Measurements from ENCODE around the gene KANTR.

Gene KANTR, protein sequence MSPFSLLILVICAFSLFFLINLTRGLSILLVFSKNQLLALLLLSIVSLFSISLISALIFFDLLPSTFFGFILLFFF

DNA sequence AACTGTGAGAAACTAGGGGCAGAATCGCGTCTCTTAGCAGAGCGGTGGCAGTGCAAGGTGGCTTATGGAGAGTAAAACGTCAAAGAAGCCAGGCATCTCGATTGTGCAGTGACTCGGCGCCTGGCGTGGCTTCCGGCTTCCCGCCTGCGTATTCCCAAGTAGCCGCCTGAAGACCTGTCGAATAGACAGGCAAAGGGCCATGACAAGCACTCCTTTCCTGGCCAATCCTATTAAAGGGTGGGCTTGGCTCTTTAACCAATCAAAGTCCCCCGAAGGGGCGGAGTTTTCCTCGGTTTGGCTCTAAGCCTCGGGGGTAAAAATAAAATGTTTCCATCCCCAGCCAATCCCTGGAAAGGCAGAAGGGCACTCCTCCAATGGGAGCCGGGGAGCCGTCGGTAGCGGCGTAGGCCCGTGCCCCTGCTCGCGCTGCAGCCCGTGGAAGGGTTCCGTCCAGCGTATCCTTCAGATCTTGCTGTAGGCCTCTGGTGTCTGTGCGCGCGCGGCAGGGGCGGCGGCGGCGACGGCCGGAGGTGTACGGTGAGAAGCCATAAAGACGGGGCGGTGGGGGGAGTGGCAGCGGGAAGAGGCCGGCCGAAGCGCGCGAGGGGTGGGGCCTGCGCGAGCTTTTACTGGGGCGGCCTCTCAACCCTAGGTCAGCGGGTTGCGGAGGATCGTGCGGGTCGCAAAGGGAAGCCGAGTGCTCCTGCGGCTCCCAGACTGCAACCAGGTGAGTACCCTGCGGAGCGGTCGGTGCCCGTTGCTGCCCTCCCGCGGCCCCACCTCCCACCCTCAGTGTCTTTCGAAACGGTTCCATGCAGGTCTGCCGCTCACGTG, at the start of gene KANTR:
Gene KANTR, plus strand, starts transcription at position 395 of the 834 bp plus-strand sequence. CDS start 30,131 bp downstream, outside the sequence.
- H3K27ac Mint-ChIP-seq, result peak within 1 kb of the TSS; percentile 88
- H3K9me3 Mint-ChIP-seq, result no peaks in the 10 kb centered on the region
- no peaks in the 10 kb centered on the region for H3K27me3 Mint-ChIP-seq
- DNase-seq (peak; percentile 73), ATAC-seq (peak; percentile 84)
- H3K4me3 Mint-ChIP-seq, result peak within 1 kb of the TSS; percentile 88
- peaks cover 21% of the 10 kb centered on the region for H3K4me1 Mint-ChIP-seq
- no peaks in the 10 kb centered on the region for H3K36me3 Mint-ChIP-seq (ENCODE audit: low read depth)

DNA sequence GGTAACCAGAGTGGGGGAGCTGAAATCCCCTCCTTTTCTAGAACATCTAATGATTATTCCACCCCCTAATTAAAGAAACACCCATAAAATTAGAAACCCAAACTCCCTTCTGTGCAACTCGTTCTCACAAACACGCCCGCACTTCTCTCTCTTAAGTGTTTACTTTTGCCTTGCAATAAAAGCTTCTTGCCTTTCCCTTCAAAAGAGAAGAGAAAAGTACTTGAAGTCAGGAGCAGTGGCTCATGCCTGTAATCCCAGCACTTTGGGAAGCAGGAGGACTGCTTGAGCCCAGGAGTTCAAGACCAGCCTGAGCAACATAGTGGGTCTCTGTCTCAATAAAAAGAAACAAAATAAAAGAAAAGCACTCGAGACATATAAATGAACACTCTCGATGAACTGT, 48.9 kb upstream of the KANTR start:
- Mint-ChIP-seq H3K27ac (no peak overlapping the region), H3K36me3 (ENCODE audit: low read depth) (no peaks in the 10 kb centered on the region), H3K4me3 (no peak overlapping the region), H3K27me3 (peaks cover 3% of the 10 kb centered on the region), H3K9me3 (no peaks in the 10 kb centered on the region), H3K4me1 (peaks cover 2% of the 10 kb centered on the region)
- no peak for ATAC-seq
- DNase-seq, result no peak

DNA sequence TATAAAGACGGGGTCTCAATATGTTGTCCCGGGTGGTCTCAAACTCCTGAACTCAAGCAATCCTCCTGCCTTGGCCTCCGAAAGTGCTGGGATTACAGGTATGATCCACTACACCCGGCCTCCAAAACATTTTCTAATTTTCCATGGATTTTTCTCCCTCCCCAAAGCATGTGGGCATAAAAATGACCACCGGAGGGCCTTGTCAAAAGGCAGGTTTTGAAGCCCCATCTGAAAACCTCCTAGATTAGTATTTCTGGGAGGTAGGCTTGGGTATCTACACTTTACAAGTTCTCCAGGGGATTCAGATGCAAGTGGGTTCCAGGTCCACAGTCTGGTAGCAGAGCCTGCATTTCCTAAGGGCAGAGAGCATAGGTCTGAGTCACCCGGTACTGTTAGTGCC, 46.7 kb upstream of the KANTR start:
- no peak overlapping the region for H3K4me3 Mint-ChIP-seq
- H3K4me1 Mint-ChIP-seq, result peaks cover 3% of the 10 kb centered on the region
- peaks cover 3% of the 10 kb centered on the region for H3K27me3 Mint-ChIP-seq
- no peaks in the 10 kb centered on the region for H3K9me3 Mint-ChIP-seq
- no peak overlapping the region for H3K27ac Mint-ChIP-seq
- no peaks in the 10 kb centered on the region for H3K36me3 Mint-ChIP-seq (ENCODE audit: low read depth)
- ATAC-seq (no peak), DNase-seq (no peak)

- Mint-ChIP-seq H3K9me3 (no peaks in the 10 kb centered on the region), H3K27me3 (peaks cover 3% of the 10 kb centered on the region), H3K4me3 (peak within 1 kb of the TSS; percentile 26), H3K27ac (no peak within 1 kb of the TSS), H3K36me3 (ENCODE audit: low read depth) (no peaks in the 10 kb centered on the region), H3K4me1 (peaks cover 3% of the 10 kb centered on the region)
- ATAC-seq (peak; percentile 15), DNase-seq (no peak)
Measured at GRCh38 chrX:53048169-53049126, 45.5 kb upstream of the KANTR start, which contains the start of gene GPR173. GPR173 (plus strand) TSS chrX:53048789; CDS start chrX:53076622, 27,833 bp downstream.

- no peak overlapping the region for H3K27ac Mint-ChIP-seq
- ATAC-seq, result no peak
- peaks cover 3% of the 10 kb centered on the region for H3K27me3 Mint-ChIP-seq
- no peak for DNase-seq
- no peaks in the 10 kb centered on the region for H3K9me3 Mint-ChIP-seq
- no peak overlapping the region for H3K4me3 Mint-ChIP-seq
- H3K36me3 Mint-ChIP-seq (ENCODE audit: low read depth), result no peaks in the 10 kb centered on the region
- H3K4me1 Mint-ChIP-seq, result peaks cover 6% of the 10 kb centered on the region
Measured at GRCh38 chrX:53049127-53049517, 44.8 kb upstream of the KANTR start.

GRCh38 chrX:53050841-53051240, 43.1 kb upstream of the KANTR start:
- Mint-ChIP-seq H3K4me1 (peaks cover 6% of the 10 kb centered on the region), H3K27me3 (peaks cover 3% of the 10 kb centered on the region), H3K4me3 (no peak overlapping the region), H3K36me3 (ENCODE audit: low read depth) (no peaks in the 10 kb centered on the region), H3K27ac (no peak overlapping the region), H3K9me3 (no peaks in the 10 kb centered on the region)
- DNase-seq (no peak), ATAC-seq (no peak)

DNA sequence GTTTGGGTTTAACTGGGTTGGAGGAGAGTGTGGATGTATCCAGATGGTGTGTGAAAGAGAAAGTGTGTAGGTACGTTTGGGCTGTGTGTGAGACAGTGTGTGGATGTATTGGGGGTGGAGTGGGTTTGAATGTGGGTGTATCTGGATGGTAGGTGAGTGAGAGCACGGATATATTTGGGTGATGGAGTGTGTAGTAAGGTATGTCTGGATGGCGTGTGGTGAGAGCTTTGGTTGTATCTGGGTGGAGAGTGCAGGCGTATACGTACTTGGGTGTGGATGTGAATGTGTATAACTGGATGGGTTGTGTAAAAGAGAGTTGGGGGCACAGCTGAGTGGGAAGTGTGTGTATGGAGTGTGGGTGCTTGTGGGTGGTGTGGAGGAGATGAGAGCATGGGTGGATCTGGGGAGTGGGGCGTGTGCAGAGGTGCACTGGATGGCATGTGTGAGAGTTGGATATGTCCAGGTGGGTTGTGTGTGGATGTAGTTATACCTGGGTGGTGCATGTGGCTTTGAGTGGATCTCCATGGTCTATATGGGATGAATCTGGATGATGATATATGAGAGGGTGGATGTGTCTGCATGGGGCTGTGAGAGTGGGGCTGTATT, 38.6 kb upstream of the KANTR start:
- Mint-ChIP-seq H3K4me1 (peaks cover 4% of the 10 kb centered on the region), H3K27me3 (peaks cover 2% of the 10 kb centered on the region), H3K9me3 (no peaks in the 10 kb centered on the region), H3K4me3 (no peak overlapping the region), H3K36me3 (ENCODE audit: low read depth) (no peaks in the 10 kb centered on the region), H3K27ac (no peak overlapping the region)
- no peak for DNase-seq
- no peak for ATAC-seq

- no peak overlapping the region for H3K27ac Mint-ChIP-seq
- H3K36me3 Mint-ChIP-seq (ENCODE audit: low read depth), result no peaks in the 10 kb centered on the region
- H3K9me3 Mint-ChIP-seq, result no peaks in the 10 kb centered on the region
- peaks cover 3% of the 10 kb centered on the region for H3K4me1 Mint-ChIP-seq
- ATAC-seq (peak; percentile 20), DNase-seq (no peak)
- peaks cover 2% of the 10 kb centered on the region for H3K27me3 Mint-ChIP-seq
- H3K4me3 Mint-ChIP-seq, result no peak overlapping the region
Measured at GRCh38 chrX:53056292-53056691, 37.6 kb upstream of the KANTR start.

GRCh38 chrX:53065104-53065503, 28.8 kb upstream of the KANTR start:
- Mint-ChIP-seq H3K36me3 (ENCODE audit: low read depth) (no peaks in the 10 kb centered on the region), H3K27me3 (no peaks in the 10 kb centered on the region), H3K9me3 (no peaks in the 10 kb centered on the region), H3K4me3 (no peak overlapping the region), H3K4me1 (no peaks in the 10 kb centered on the region), H3K27ac (no peak overlapping the region)
- DNase-seq (no peak), ATAC-seq (no peak)

- peaks cover 20% of the 10 kb centered on the region for H3K4me1 Mint-ChIP-seq
- H3K9me3 Mint-ChIP-seq, result no peaks in the 10 kb centered on the region
- H3K4me3 Mint-ChIP-seq, result peak overlapping the region; percentile 87
- no peaks in the 10 kb centered on the region for H3K27me3 Mint-ChIP-seq
- H3K27ac Mint-ChIP-seq, result no peak overlapping the region
- ATAC-seq (no peak), DNase-seq (no peak)
- H3K36me3 Mint-ChIP-seq (ENCODE audit: low read depth), result no peaks in the 10 kb centered on the region
Measured at GRCh38 chrX:53071064-53071463, 22.9 kb upstream of the KANTR start.

DNA sequence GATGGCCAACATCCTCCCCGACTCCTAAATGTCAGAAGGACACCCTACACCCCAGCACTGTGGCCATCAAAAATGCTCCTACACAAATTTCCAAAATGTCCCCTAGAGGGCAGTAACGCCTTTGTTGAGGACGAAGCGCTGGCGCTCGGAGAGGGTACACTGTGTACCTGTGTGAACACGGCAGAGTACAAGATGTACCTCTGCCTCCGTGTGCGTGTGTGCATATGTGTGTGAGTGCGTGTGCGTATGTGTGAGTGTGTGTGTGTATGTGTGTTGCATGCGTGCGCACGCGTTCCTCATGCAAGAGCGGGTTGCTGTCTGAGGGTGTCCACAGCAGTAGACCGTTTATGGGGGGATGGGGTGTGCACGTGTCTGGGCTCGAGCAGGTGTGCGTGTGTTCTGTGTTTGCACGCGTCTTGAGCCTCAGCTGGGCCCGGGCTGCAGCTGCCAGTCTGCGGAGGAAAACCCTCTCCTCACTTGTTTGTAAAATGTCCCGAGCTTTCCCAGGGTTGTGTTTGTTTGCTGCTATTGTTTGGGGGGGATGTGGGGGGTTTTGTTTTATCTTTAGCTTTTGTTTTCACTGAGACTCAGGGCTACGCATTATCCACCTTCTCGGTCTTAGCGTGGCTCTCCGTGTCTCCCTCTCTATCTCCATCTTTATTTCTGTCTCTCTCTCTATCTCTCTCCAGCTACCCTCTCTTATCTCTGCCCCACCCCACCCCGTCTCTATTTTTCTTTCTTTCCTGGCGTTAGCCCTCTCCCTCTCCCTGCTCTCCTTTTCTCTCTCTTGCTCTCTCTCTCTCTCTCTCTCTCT, 22.1 kb upstream of the KANTR start:
- Mint-ChIP-seq H3K27ac (peak overlapping the region; percentile 85), H3K9me3 (no peaks in the 10 kb centered on the region), H3K4me1 (peaks cover 20% of the 10 kb centered on the region), H3K36me3 (ENCODE audit: low read depth) (no peaks in the 10 kb centered on the region), H3K4me3 (peak overlapping the region; percentile 87), H3K27me3 (no peaks in the 10 kb centered on the region)
- DNase-seq (peak; percentile 55), ATAC-seq (peak; percentile 90)

DNA sequence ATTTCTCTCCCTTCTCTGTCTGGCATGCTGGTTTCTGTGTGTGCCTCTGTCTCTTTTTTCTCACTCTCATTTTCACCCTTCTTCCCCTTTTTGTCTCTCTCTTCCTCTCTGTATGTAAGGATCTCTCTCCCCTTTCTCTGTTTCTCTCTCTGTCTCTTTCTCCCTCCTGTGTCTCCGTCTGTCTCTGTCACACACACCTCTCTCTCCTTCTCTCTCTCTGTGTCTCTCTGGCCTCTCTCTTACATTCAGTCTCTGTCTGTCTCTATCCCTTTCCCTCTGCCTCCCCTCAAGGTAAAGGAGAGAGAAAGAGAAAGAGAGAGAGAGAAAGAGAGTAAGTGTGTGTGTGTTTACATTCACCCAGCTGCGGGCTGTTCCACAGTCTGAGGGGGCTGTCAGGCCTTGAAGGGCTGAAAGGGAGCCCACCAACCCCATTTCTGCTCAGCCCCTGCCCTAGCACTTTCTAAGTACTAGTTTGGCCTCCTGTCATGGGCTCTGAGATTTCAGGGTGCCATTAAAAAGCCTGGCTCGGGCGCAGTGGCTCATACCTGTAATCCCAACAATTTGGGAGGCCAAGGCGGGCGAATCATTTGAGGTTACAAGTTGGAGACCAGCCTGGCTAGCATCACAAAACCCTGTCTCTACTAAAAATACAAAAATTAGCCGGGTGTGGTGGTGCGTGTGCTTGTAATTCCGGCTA, 21.4 kb upstream of the KANTR start:
- H3K9me3 Mint-ChIP-seq, result no peaks in the 10 kb centered on the region
- ATAC-seq (no peak), DNase-seq (no peak)
- H3K27me3 Mint-ChIP-seq, result no peaks in the 10 kb centered on the region
- peak overlapping the region; percentile 87 for H3K4me3 Mint-ChIP-seq
- H3K27ac Mint-ChIP-seq, result peak overlapping the region; percentile 85
- peaks cover 20% of the 10 kb centered on the region for H3K4me1 Mint-ChIP-seq
- H3K36me3 Mint-ChIP-seq (ENCODE audit: low read depth), result no peaks in the 10 kb centered on the region

DNA sequence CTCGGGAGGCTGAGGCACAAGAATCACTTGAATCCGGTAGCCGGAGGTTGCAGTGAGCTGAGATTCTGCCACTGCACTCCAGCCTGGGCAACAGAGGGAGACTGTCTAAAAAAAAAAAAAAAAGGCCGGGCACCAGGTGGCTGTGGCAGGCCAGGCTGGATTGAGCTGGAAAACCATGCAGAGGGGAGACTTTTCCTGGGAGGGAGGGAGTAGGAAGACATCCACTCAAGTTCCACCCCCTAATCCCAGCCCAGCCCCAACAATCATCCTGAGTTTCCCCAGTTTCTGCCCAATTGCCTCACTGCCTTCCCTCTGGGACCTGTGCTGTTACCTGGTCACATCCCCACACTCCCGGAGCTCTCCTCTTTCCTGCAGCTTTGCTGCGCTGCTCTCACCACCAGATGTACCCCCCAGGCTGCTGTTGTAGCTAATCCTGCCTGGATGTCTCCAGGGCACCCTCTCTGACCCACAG, 20.8 kb upstream of the KANTR start:
- peak overlapping the region; percentile 87 for H3K4me3 Mint-ChIP-seq
- no peaks in the 10 kb centered on the region for H3K36me3 Mint-ChIP-seq (ENCODE audit: low read depth)
- DNase-seq, result no peak
- H3K27ac Mint-ChIP-seq, result no peak overlapping the region
- ATAC-seq, result no peak
- H3K4me1 Mint-ChIP-seq, result peaks cover 20% of the 10 kb centered on the region
- no peaks in the 10 kb centered on the region for H3K9me3 Mint-ChIP-seq
- H3K27me3 Mint-ChIP-seq, result no peaks in the 10 kb centered on the region

Data from activated naive CD8-positive, alpha-beta T cell treated with anti-CD3 and anti-CD28 coated beads, Interleukin-2, amount 50 U/mL, for 24 hours (primary cell).